ENCODE measurements around the gene AK1. TPM values are rescaled to one million over a fixed set of nuclear protein-coding genes. Genes with fewer than 3 reads are reported as not detected.

AK1 gene
- total and polyA plus RNA-seq, 4 donors, result 63.8 to 386 (median 113) TPM

- 60 to 67% methylated on average over 11 of the region's 11 CpGs for WGBS, 2 donors
- H3K4me1 ChIP-seq (ENCODE audit: control insufficient read depth in 5 of 5, insufficient read depth in 5 of 5, low read length in 5 of 5), result peaks cover 0 to 34% (median 14%) of the 10 kb centered on the region in 5 donors
- no peak overlapping the region for H3K4me3 ChIP-seq
These were observed 22.5 kb downstream of the AK1 start for GRCh38 chr9:127854960-127855359.

DNA sequence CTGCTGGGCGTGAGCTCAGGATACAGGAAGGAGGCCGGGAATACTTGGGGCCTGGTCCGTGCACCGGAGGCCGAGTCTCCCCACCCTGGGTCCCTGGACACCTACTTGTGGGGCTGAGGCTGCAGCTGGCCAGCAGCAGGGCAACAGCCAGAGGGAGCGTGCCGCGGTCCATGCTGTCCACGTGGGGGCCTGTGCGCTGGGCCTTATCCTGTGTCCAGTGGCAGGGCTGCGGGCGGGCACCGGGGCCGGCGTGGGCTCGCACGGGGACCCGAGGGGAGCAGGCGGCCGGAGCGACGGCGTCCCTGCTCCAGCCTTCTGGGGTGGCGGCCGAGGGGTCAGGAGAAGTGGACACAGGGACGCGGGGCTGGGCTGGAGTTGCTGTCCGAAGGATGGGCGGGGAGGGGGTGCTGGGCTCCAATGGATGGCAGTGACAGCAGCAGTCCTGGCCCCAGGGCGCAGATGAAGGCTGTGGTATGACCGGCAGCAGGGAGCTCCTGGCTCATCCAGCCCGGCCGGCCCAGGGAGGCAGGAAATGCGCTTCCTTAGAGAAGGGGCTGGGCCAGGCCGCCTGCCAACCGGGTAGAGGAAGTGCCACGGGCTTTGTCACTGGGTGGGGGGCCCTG, 23.2 kb downstream of the AK1 start, which contains the start of gene ENG:
Gene ENG, minus strand, starts transcription at position 475 of the 623 bp plus-strand sequence. Its CDS starts 303 bp downstream, at position 172.
- 4 to 15% methylated on average over 34 to 37 of the region's 37 CpGs for WGBS, 2 donors
- peaks cover 0 to 34% (median 14%) of the 10 kb centered on the region in 5 donors for H3K4me1 ChIP-seq (ENCODE audit: control insufficient read depth in 5 of 5, insufficient read depth in 5 of 5, low read length in 5 of 5)
- peak within 1 kb of the TSS; percentile 81 for H3K4me3 ChIP-seq
- H3K36me3 ChIP-seq (ENCODE audit: control insufficient read depth in 4 of 4, insufficient read depth in 4 of 4, low read length in 4 of 4), result peaks cover 0 to 8% (median 2%) of the 10 kb centered on the region in 4 donors
- TF ChIP-seq, protein P1, sequence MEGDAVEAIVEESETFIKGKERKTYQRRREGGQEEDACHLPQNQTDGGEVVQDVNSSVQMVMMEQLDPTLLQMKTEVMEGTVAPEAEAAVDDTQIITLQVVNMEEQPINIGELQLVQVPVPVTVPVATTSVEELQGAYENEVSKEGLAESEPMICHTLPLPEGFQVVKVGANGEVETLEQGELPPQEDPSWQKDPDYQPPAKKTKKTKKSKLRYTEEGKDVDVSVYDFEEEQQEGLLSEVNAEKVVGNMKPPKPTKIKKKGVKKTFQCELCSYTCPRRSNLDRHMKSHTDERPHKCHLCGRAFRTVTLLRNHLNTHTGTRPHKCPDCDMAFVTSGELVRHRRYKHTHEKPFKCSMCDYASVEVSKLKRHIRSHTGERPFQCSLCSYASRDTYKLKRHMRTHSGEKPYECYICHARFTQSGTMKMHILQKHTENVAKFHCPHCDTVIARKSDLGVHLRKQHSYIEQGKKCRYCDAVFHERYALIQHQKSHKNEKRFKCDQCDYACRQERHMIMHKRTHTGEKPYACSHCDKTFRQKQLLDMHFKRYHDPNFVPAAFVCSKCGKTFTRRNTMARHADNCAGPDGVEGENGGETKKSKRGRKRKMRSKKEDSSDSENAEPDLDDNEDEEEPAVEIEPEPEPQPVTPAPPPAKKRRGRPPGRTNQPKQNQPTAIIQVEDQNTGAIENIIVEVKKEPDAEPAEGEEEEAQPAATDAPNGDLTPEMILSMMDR (IDR thresholded peaks at IDR 0.05; ENCODE audit: control extremely low read depth, extremely low read depth), result no peak
- DNase-seq (peak; percentile 82 to 90 (median 83)), ATAC-seq (ENCODE audit: insufficient read depth, low FRiP score) (peak; percentile 80)
- peaks cover 0 to 4% (median 2%) of the 10 kb centered on the region in 4 donors for H3K9me3 ChIP-seq (ENCODE audit: control insufficient read depth in 4 of 4, insufficient read depth in 3 of 4, low read length in 3 of 4)
- H3K27ac ChIP-seq (ENCODE audit: low read depth in 1 of 2, low read length in 1 of 2), result peak within 1 kb of the TSS; percentile 85 to 95
- peak within 1 kb of the TSS; percentile 28 to 84 for H3K9ac ChIP-seq (ENCODE audit: insufficient read depth in 1 of 2, low read length in 2 of 2)
- H3K27me3 ChIP-seq (ENCODE audit: control insufficient read depth in 3 of 3, insufficient read depth in 3 of 3, low read length in 2 of 3), result no peaks in the 10 kb centered on the region

More at GRCh38 chr9:127854960-127855359, 22.5 kb downstream of the AK1 start:
- H3K9me3 ChIP-seq (ENCODE audit: control insufficient read depth in 4 of 4, insufficient read depth in 3 of 4, low read length in 3 of 4), result no peaks in the 10 kb centered on the region
- DNase-seq (no peak), ATAC-seq (ENCODE audit: insufficient read depth, low FRiP score) (no peak)
- H3K9ac ChIP-seq (ENCODE audit: insufficient read depth in 1 of 2, low read length in 2 of 2), result no peak overlapping the region
- TF ChIP-seq, protein P1 (IDR thresholded peaks at IDR 0.05; ENCODE audit: control extremely low read depth, extremely low read depth), result no peak
- peak overlapping the region; percentile 47 to 87 for H3K27ac ChIP-seq (ENCODE audit: low read depth in 1 of 2, low read length in 1 of 2)
- H3K27me3 ChIP-seq (ENCODE audit: control insufficient read depth in 3 of 3, insufficient read depth in 3 of 3, low read length in 2 of 3), result no peaks in the 10 kb centered on the region
- peaks cover 0 to 3% (median 2%) of the 10 kb centered on the region in 4 donors for H3K36me3 ChIP-seq (ENCODE audit: control insufficient read depth in 4 of 4, insufficient read depth in 4 of 4, low read length in 4 of 4)

GRCh38 chr9:127853312-127854183, 23.9 kb downstream of the AK1 start:
- 24 to 35% methylated on average over 13 of the region's 13 CpGs for WGBS, 2 donors
- H3K36me3 ChIP-seq (ENCODE audit: control insufficient read depth in 4 of 4, insufficient read depth in 4 of 4, low read length in 4 of 4), result peaks cover 0 to 10% (median 4%) of the 10 kb centered on the region in 4 donors
- peaks cover 0 to 34% (median 14%) of the 10 kb centered on the region in 5 donors for H3K4me1 ChIP-seq (ENCODE audit: control insufficient read depth in 5 of 5, insufficient read depth in 5 of 5, low read length in 5 of 5)
- DNase-seq, result peak in 2 of 3 donors; percentile 14 to 44
- peak overlapping the region; percentile 85 to 95 for H3K27ac ChIP-seq (ENCODE audit: low read depth in 1 of 2, low read length in 1 of 2)
- H3K27me3 ChIP-seq (ENCODE audit: control insufficient read depth in 3 of 3, insufficient read depth in 3 of 3, low read length in 2 of 3), result no peaks in the 10 kb centered on the region
- ATAC-seq (ENCODE audit: insufficient read depth, low FRiP score), result no peak
- TF ChIP-seq, protein P1 (IDR thresholded peaks at IDR 0.05; ENCODE audit: control extremely low read depth, extremely low read depth), result no peak
- peak overlapping the region; percentile 81 for H3K4me3 ChIP-seq
- peaks cover 0 to 5% (median 2%) of the 10 kb centered on the region in 4 donors for H3K9me3 ChIP-seq (ENCODE audit: control insufficient read depth in 4 of 4, insufficient read depth in 3 of 4, low read length in 3 of 4)
- peak overlapping the region; percentile 28 to 84 for H3K9ac ChIP-seq (ENCODE audit: insufficient read depth in 1 of 2, low read length in 2 of 2)

Data from lung (tissue), 12 donors.